HuH-7 (cell line): Measurements from ENCODE around the gene CLNK.
"Not testable (repeated sequence)": the region's sequence is repeated elsewhere in the genome, so short reads cannot be mapped to it uniquely, and the experiment has no call there.

Experiments used
- DNase-seq: peaks from one replicate; pipeline ENCODE4 v3.0.0; 2011; ENCODE audit warnings: low spot score

CLNK gene

DNA sequence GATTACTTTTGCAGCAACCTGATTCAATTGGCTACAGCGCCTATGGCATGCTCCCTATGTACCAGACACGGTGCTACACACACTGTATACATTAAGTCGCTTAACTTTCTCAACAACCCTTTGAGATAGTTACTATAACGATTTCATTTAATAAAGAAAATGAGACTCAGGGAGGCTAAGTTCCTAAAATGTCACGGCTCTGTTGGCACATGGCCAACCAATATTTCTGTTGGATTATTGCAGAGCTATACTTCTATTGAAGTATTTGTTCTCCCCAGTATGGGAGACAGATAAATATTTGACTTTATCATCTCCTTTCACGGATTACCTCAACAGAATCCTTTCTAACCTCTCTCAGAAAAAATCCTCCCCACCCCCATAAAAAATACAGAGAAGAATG is 25.3 kb downstream of the CLNK start:
- no peak for DNase-seq

DNA sequence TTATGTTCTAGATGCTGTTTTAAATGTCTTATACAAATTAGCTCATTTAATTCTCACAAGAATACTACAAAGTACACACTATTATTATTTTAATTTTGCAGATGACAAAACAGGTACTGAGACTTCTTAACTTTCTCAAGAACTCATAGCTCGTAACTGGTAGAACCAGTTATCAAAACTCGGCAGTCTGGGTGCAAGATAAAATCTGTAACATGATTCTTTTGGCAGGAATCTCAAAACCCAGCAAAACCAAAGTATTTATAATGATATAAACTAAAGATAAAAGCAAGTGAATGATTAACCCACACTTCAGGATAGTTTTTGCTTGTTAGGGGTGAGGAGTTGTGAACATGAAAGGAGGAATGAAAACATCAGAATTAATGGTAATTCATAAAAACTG is 27.6 kb downstream of the CLNK start:
- DNase-seq = no peak

DNA sequence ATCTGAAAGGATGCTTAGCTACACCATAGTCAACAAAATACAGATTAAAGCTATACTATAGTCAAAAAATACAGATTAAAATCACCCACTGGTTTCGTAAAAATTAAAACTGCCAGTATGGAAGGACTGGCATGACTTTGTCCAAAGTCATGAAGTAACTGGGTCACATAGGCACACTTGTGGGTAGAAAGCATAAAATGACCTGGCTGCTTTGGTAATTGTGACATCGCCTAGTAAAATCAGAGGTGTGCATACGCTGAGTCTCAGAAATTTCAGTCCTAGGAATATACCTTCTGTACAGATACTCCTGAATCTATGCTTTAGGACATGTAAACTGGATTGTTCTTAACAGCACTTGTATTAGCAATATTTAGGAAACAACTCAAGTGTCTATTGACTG is 28.1 kb downstream of the CLNK start:
- DNase-seq = no peak

DNA sequence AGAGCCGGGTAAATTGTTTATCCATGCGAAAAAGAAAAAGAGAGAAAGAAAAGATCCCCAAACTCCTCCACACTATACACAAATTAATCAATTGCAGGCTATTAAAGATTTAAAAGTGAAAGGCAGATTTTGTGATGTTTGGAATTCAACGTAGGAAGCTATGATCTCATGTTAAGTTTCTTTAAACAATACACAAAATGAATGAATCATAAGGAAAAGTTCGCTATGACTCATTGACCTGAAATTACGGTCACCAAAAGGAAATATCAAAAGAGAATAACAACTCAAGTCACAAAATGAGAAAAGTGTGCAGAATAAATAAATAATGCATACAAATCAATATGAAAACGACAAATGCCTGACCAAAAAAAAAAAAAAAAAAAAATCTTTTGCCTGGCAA is 28.6 kb downstream of the CLNK start:
- DNase-seq = no peak

DNA sequence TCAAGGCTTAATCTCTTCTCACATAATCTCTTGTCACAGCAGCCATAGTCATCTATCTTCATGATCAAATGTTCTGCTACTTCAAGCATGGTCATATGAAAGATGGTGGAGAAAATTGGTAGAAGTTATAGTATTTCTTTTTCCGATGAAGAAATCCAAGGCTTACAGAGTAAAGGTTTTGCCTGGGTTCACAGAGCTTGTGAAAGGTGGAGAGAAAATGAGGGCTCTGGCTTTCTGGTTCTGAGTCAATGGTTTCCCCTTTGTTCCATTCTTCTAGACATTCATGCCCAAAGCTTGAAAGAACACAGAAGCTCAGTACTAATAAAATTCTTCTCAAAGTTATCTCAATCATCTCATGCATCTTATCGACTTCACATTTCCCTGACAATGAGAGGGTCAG is 36.1 kb downstream of the CLNK start:
- DNase-seq = no peak

DNA sequence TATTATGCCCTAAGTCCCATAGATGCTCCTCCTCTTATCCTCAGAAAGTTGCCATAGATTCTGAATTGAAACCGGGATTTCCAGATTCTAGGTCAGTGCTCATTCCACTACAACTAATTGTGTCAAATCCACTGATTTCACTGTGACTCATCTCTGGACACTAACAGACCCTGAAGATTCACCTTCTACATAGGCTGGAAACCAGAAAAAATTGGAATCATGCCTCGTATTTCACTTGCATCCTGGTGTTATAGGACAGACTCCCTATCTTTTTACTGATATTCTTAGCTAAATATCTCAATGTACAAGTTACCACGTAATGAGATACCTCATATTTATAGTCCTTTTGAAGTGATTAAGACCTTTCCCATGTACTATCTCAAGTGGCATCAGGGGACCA is 36.7 kb downstream of the CLNK start:
- no peak for DNase-seq

DNA sequence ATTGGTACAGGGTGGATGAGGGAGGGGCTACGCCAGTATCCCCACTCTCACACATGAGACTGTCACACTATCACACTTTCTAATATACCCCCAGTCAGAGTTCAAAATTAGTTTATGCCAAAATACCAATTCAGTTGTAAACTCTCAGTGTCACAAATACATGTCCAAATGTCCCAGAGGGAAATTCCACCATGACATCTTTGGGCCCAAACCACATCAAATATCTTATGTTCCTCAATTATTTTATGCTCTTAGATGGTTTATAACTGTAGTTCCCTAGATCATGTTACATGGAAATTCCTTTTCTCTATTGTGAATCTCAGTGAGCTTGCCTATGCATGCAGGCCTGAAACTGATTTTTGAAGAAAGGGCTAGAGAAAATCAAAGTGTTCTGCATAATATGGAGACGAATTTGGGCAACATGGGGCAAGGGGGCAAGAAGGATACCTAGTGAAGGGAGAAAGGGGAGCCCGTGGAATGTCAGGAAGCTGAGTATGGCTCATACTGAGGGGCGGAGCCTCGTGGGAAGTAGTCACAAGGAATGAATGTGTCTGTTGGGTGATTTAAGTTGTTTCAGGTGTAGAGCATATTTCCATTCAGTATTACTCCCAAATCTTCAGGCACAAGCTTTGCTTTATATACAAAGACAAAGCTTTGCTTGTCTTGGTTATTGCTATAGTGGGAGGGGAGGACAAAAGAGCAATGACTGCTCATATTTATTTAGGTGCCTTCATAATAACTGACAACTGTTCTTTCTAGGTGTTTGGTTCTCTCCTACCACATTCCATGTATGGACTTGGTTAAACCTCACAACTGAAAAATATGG is 40.8 kb downstream of the CLNK start:
- DNase-seq = no peak

DNA sequence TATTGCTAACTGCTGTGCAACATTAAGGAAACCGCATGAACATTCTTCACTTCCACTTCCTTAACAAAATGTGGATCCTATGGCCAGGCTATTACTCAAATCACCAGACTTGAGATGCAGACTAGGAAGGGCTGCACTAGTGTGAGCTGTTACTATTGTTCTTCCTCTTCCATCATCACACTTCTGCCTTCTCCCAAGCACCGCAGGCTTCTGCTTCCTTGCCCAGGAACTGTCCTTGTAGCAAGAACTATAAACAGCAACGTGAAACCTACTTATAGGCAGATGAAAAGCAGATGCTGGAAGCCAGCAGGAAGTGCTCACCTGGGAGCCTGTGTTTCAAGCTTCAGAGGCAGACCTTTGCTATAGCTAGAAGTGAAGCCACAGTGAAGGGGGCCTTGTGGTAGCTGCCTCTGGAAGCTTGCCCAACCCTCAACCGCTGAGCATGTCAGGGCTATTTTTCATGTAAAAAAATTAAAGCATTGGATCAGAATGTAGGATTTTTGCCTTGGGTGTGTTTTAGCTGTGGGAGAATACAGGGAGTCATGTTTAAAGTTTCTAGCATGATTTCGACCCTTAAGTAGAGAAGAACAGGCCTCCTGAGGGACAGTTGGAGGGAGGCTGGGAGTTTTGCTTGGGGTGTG is 43.9 kb downstream of the CLNK start:
- no peak for DNase-seq

DNA sequence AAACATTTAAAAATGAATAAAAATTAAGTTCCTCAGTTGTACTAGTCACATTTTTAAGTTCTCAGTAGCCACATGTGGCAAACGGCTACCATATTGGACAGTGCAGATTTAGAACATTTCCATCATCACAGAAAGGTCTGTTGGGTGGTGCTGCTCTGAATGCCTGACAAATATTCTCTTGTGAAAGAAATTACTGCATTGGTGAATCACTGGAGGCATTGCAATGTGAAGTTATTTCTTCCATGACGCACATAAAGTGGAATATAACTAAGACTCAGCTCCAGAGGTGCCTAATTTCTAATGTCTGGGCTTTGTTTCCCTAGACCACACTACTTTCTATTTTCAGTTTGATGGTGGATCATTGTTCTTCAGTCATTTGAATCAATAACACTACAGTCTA is 44.9 kb downstream of the CLNK start:
- DNase-seq = no peak

DNA sequence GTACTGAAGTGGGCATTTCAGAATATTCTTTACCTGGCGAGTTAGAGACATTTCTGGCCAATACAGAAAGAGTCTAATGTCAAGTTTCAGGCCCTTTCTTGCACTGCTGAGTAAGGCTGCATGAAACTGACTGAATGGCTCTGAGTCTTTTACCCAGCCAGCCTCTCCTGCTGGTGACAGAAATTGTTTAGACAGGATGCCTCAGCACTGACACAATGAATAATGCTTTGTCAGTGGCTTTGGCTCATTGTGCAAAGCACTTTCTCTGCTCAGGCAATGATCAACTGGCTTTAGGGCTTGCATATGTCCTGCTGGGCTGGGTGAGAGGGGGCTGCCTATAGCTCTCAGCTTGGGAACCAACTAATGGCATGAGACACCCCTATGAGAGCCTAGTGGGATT is 45.5 kb downstream of the CLNK start:
- no peak for DNase-seq

DNA sequence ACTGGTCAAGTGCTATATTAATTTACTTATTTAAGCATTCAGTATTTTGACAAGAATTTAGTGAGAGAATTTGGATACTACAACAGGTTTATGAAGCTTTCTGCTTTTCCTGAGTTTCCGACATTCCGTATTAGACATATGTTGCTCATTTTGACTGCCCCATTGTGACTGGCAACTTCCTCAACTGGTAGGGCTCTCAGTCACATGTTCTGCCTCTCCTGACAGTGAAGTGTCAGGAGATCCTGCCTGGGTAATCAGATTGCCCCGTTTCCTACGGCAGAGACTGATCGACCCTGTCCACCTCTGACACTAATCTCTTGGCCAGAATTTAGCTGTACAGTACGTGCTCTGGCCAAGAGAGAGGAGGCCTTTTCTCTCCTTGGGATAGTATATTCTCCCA is 49.5 kb downstream of the CLNK start:
- no peak for DNase-seq

DNA sequence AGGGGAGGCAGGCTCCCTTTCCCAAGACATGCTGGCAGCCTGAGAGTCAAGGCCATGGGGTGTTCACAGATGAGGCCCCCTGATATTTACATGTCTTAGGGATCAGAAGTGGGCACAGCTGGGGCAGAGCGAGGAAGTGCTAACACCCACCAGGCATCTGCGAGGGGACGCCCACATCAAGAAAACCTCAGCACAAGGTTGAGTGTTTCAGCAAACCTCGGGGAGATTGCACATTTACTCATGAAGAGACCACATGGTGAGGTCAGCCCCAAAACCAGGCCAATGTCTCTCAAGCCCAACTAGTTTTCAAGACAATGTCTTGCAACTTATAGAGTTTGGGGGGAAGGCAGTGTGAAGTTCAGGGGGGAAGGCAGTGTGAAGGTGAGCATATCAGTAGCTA is 55.2 kb downstream of the CLNK start:
- no peak for DNase-seq

DNA sequence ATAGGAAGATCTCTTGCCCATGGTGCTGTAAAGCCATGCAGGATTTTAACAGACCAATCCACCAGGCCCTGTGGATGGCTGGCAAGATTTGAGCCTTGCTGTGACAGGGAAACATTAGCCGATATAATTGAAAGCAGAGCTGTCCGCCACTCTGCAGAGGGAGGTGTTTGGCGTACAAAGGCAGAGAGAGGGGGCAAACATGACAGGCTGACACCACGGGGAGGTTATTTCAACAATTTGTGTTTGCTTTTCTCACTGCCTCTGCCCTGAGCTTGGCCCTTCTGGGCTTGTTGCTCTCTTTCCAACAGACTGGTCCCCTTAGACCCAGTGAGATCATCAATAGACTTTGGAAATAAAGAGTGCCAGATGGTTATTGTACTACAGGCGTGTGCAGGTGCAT is 59.4 kb downstream of the CLNK start:
- no peak for DNase-seq

DNA sequence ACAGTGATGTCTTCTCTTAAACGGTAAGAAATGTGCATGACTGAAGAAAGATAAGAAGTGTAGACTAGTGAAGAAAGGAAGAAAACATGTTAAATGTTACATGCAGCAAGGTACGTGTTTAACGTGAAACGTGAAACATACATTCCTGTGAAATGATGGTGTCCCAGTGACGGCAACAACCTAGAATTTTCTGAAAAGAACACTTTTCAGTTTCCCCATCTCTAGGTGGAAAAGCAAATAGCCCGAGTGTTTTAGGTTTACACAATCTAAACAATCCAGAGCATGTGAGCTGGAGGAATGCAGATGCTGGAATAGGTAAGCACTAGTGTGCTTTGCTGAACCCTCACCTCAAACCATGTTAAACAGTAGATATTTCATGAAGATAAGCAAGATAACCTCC is 60.7 kb downstream of the CLNK start:
- no peak for DNase-seq

DNA sequence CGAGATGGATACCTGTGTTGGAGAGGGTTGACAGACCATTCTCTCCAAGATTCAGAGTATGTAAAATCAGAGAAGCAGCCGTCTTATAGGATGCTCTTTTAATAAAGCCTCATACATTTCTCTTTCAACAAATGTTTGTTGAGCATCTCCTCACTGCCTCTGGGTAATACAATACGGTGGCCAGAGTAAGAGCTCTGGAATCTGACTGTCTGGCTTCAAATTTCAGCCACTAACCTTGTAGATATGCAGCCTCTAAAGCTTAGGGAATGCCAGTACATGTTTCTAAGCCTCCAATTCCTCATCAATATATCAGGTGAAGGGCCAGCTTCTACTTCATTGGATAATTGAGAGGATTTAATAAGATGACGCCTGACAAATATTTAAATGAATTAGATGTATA is 61.3 kb downstream of the CLNK start:
- no peak for DNase-seq

DNA sequence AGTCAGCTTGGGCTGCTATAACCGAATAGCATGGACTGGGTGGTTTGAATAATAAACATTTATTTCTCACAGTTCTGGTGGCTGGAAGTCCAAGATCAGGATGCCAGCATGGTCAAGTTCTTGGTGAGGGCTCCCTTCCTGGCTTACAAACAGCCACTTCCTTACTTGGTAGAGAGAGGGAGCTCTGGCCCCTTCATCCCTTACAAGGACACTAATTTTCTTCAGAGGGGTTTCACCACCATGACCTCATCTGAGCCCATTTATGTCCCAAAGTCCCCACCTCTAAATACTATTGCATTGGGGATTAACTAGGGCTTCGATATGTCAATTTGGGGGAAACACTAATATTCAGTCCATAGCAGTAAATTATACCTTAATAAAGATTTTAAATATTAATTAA is 61.8 kb downstream of the CLNK start:
- DNase-seq = no peak

DNA sequence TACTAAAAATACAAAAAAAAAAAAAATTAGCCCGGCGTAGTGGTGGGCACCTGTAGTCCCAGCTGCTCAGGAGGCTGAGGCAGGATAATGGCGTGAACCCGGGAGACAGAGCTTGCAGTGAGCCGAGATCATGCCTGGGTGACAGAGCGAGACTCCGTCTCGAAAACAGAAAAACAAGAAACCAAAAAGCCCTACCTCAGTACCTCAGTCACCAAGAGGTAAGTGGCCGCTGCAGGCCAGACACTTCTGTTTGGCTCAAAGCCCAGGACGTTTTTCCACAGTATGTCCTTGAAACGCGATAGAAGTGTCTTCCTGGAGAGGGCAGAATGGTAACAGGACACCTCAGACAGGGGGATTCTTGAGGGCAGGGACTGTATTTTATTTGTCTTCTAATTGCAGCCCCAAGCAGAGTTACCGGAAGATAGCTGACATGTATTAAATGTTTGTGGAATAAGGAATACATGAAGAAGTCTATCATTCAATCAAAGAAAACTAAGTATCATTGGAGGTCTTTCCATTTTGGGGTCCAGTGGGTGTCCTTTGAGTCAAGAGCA is 63.6 kb downstream of the CLNK start:
- no peak for DNase-seq

DNA sequence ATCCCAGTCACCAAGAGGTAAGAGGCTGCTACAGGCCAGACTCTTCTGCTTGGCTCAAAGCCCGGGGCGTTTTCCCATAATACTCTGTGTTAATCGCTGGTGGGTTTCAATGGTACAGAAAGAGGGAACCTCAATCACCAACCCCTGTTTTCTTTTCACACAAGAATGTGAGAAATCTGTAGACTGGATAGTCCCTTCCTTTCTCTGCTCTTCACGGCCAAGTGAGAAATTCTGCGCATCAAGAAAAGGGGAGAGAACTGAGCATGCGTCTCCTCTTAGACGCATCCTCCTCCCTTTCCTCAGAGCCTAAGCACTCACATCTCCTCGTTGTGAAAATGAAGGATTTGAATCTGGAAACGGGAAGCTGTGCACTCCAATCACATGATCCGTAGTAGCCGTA is 64.7 kb downstream of the CLNK start:
- DNase-seq = no peak

DNA sequence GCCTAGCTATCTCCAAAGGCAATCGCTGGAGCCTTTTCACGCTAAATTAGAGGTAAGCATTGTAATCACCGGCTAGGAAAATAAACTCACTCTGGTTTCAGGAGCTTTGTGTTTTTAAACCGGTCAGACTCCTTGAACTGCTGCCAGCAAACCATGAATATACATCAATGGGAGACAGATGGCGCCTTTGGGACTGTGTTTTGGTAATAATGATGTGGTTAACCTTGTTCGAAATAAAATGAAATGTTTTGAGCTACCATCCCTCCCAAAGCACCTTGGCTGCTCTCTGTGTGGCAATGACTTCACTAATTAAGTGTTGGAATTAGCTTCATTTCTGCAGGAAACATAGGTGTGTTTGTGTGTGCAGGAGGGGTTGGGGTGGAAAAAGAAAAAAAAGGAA is 65.3 kb downstream of the CLNK start:
- DNase-seq = no peak

DNA sequence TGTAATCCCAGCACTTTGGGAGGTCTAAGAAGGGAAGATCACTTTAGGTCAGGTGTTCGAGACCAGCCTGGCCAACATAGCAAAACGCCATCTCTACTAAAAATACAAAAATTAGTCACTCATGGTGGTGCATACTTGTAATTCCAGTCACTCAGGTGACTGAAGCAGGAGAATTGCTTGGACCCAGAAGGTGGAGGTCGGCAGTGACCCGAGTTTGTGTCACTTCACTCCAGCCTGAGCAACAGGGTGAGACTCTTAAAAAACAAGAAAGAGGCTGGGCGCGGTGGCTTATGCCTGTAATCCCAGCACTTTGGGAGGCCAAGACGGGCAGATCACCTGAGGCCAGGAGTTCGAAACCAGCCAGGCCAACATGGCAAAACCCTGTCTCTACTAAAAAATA is 69.6 kb downstream of the CLNK start:
- DNase-seq = not testable (repeated sequence)

DNA sequence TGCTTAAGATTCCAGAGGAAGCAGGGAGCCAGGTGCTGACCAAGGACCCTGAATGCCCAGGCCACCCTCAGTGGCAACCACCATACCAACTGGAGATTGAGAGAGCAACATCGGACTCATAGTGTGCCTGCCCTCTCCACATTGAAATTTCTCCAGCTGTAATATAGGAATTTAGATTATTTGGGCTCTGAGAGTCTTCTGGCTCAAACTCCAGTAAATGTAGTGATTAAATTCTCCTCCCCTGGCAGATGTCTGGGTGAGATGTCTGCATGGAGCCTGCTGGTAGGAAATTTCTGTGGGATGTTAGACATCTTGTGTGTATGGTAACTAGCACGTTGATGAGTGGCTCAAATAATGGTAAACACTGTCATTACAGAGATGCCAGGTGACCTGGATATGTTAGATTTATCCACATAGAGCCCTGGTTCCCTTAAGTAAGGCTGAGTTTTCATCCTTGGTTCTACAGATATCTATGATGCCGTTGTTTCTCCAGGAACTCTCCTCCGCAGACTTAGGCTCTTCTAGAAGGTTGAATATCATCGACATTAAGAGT is 70.6 kb downstream of the CLNK start:
- no peak for DNase-seq

DNA sequence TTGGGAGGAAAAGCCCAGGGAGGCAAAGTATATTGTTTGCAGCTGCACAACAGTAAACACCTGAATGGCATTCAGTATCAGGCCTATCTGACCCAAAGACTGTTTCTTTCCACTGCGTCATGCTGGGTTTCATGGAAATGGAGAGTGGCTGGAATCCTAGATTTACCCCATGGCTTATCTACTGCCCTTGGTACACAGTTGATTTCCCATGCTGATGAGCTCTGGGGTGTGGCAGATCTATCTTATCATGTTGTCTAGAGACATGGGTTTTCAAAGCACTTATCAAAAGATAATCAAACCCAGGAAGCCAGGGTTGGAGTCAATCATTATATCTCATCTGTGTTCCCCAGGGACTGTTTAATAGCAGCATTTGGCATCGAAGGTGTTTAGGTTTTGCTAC is 72.1 kb downstream of the CLNK start:
- no peak for DNase-seq

DNA sequence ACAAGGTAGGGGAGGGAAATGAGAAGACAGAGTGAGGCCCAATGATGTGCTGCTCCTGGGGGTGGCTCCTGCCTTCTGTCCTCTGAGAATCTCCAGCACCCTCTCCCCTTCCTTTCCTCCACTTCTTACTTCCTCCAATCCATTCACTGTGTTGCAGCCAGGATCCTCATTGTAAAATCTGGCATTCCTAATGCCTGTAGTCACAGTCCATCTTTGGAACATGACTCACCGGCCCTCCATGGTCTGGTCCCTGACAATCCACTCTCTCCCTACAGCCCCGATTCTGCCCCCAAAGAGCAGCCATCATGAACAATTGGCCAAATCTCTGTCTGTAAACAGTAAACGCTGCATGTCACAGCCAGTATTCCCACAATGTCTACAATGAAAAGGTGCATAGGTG is 72.9 kb downstream of the CLNK start:
- DNase-seq = no peak
